Measurements from ENCODE around the gene TMEM121.

TMEM121 gene

GRCh38 chr14:105492971-105493871, 33.2 kb upstream of the TMEM121 start:
- no peak overlapping the region for H3K4me3 ChIP-seq (ENCODE audit: low read depth, low read length)
- TF ChIP-seq, protein P1, sequence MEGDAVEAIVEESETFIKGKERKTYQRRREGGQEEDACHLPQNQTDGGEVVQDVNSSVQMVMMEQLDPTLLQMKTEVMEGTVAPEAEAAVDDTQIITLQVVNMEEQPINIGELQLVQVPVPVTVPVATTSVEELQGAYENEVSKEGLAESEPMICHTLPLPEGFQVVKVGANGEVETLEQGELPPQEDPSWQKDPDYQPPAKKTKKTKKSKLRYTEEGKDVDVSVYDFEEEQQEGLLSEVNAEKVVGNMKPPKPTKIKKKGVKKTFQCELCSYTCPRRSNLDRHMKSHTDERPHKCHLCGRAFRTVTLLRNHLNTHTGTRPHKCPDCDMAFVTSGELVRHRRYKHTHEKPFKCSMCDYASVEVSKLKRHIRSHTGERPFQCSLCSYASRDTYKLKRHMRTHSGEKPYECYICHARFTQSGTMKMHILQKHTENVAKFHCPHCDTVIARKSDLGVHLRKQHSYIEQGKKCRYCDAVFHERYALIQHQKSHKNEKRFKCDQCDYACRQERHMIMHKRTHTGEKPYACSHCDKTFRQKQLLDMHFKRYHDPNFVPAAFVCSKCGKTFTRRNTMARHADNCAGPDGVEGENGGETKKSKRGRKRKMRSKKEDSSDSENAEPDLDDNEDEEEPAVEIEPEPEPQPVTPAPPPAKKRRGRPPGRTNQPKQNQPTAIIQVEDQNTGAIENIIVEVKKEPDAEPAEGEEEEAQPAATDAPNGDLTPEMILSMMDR (IDR thresholded peaks at IDR 0.05; ENCODE audit: low read depth, low read length), result no peak

DNA sequence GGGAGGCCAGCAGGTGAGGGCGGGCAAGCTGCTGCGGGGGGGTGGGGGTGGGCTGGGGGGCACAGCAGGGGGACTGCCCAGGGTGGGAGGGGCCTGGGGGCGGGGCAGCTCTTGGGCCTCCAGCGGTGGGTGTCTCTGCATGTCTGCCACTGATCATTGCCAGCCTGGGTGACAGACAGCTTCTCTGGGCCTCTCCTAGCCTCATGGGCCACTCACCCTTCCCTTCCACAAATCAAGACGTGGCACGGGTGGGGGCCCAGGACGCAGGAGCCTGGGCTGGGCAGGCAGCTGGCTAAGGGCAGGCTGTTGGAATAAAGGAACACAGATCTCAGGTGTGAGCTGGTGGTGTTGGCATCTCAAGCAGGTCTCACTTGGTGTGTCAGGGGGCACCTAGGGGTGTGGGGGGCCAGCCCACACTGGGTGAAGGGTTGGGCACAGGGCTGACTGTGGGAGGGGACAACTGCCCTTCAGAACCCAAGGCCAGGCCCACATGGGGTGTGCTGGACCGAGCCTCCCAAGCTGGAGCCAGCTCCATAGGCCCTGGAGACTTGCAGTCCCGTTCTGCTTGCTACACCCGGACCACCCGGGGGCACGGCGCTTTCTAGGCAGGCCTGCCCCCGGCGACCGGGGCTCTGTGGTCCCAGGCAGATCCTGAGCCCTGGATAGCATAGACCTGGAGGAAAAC, 32.3 kb upstream of the TMEM121 start:
- TF ChIP-seq, protein P1 (IDR thresholded peaks at IDR 0.05; ENCODE audit: low read depth, low read length), result no peak
- no peak overlapping the region for H3K4me3 ChIP-seq (ENCODE audit: low read depth, low read length)

DNA sequence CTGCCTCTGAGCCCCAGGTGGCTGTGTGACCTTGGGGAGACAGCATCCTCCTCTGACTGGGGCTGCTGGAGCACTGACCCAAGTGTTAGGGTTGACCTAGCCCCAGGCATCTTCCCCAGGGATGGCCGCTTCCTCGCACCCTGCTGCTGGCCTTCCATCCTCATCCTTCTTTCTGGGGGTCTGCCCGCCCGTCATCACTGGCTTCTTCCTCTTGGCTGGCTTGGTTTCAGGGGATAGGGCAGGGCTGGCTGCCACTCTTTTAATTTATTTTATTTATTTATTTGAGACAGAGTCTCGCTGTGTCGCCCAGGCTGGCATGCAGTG, 31.8 kb upstream of the TMEM121 start:
- TF ChIP-seq, protein P1 (IDR thresholded peaks at IDR 0.05; ENCODE audit: low read depth, low read length), result no peak
- no peak overlapping the region for H3K4me3 ChIP-seq (ENCODE audit: low read depth, low read length)

DNA sequence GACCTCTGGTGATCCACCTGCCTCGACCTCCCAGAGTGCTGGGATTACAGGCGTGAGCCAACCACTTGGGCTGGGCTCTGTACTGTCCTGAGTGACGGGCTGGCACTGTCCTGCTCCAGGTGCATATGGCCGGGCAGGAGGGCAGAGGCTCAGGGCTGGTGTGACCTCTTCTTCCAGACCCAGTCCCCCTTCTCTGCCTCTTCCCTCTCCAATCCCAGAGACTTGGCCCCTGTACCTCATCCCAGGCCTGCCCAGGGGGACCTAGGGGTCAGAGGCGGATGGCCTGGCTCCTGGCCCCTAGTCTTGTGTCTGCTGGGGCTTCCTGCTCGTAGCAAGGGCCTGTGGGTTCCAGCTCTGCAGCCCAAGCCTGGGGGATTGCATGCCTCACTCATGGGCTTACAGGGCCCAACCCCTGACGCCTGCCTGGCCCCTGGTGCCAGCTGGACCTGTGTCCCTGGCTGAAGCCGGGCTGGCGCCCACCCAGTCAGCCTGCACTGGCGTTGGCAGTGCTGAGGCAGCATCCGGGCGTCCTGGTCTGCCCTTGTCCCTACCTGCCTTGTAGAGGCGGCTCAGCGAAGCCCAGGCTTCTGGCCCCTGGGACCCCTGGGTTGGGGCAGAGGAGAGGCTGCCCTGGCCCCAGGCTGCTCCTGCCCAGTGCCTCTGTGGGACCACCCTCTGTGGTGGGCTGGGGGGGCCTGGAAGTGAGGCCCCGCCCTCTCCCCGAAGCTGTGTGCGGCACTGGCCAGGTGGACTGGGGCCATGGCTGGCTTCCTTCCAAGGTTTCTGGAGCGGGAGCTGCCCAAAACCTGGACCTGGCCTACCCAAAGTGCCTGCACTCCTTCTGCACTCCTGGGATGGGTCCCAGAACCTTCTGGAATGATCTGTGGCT, 31.0 kb upstream of the TMEM121 start:
- TF ChIP-seq, protein P1 (IDR thresholded peaks at IDR 0.05; ENCODE audit: low read depth, low read length), result no peak
- no peak overlapping the region for H3K4me3 ChIP-seq (ENCODE audit: low read depth, low read length)

DNA sequence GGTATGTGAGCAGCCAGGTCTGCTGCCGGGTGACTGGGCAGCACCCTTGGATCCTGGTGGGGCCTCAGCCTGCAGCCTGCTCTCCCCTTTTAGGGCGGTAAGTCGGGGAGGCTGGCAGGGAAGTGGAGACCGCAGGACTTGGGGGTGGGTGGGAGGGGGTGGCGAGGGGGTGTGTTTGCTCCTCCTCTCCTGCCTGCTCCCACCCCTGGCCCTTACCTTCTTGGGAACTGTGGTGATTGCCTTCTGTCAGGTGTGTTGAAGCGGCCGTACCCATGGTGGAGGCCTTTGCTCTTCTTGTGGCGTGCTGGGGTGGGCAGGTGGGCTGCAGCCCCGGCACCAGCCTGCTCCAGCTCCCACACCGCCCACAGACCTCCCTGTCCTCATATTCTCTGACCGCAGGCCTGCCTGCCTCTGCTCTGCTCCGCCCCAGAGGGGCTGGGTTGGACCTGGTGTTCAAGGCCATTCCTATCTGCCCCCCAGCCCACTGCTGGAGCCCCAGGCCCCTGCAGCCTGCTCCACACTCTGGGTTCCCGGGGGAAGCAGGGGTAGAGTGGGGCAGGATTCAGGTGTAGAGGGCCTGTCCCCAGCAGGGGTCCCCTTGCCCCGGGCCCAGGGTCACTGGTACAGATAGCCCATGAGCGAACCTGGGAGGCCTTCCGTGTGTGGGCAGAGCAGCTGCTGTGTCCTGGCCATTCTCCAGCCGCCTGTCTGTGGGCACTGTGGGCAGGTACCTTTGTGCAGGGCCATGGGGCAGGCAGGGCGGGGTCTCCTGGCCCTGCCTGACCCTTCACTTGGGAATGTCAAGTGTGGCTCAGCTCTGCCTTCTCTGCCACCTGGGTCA, 30.2 kb upstream of the TMEM121 start:
- TF ChIP-seq, protein P1 (IDR thresholded peaks at IDR 0.05; ENCODE audit: low read depth, low read length), result no peak
- no peak overlapping the region for H3K4me3 ChIP-seq (ENCODE audit: low read depth, low read length)

DNA sequence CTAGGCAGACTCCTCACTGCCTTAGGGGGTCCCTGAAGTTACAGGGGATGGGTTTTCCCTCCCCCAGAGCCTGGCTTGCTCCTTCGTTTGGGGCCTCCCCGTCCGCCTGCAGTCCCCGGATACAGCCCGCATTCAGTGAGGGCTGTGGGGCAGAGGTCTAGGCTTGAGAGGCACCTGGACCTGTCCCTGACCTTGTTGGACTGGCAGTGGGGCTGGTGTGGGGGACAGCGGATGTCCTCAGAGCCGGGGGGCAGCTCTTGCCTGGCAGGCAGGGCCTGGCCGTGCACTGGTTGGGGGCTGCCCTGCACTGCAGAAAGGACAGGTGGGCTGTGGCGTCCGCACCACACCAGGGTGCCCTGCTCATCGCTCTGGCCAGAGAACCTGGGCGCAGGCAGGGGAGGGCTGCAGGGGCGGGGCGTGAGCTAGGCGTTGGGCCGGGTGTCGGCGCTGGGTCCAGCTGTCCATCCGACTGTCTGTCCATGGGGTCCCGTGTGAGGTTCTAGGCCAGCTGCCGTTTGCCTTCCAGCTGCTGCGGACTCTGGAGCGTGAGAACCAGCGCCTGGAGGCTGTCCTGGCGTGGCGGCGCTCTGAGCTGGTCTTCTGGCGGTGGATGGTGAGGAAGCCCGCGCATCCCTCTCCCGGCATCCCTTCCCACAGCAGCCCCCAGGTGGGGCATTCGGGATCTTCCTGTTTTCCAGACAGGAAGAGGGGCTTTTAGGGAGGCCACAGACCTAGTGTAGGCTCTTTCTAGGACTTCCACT, 29.4 kb upstream of the TMEM121 start:
- TF ChIP-seq, protein P1 (IDR thresholded peaks at IDR 0.05; ENCODE audit: low read depth, low read length), result no peak
- H3K4me3 ChIP-seq (ENCODE audit: low read depth, low read length), result no peak overlapping the region
